NCI-H128 (cell line): Measurements from ENCODE around the gene HIVEP3.

Source experiments
- DNase-seq: peaks from one replicate; lab custom pipeline; 2025; ENCODE audit not compliant: unreplicated experiment; lab: John Stamatoyannopoulos, UW

HIVEP3 gene

GRCh38 chr1:41542196-41542930 lies 376.4 kb downstream of the HIVEP3 start:
- DNase-seq, result no peak

GRCh38 chr1:41541592-41541952 lies 377.1 kb downstream of the HIVEP3 start:
- DNase-seq, result no peak

GRCh38 chr1:41540886-41541591 lies 377.7 kb downstream of the HIVEP3 start:
- no peak for DNase-seq

- DNase-seq, result no peak
These were observed 378.7 kb downstream of the HIVEP3 start for GRCh38 chr1:41539999-41540398.

- no peak for DNase-seq
These were observed 379.3 kb downstream of the HIVEP3 start for GRCh38 chr1:41539418-41539805.

- DNase-seq, result no peak
These were observed 379.8 kb downstream of the HIVEP3 start for GRCh38 chr1:41538741-41539417.

- peak; percentile 42 for DNase-seq
These were observed 380.9 kb downstream of the HIVEP3 start for GRCh38 chr1:41537788-41538351.

GRCh38 chr1:41537251-41537650 lies 381.5 kb downstream of the HIVEP3 start:
- DNase-seq, result no peak

- no peak for DNase-seq
These were observed 382.3 kb downstream of the HIVEP3 start for GRCh38 chr1:41536361-41536802.

GRCh38 chr1:41535716-41536115 lies 383.0 kb downstream of the HIVEP3 start:
- no peak for DNase-seq

- no peak for DNase-seq
These were observed 383.4 kb downstream of the HIVEP3 start for GRCh38 chr1:41535276-41535675.

- no peak for DNase-seq
These were observed 384.3 kb downstream of the HIVEP3 start for GRCh38 chr1:41534181-41535076.

- DNase-seq, result no peak
These were observed 385.0 kb downstream of the HIVEP3 start for GRCh38 chr1:41533731-41534080.

GRCh38 chr1:41533016-41533730 lies 385.5 kb downstream of the HIVEP3 start:
- DNase-seq, result no peak

GRCh38 chr1:41532206-41532975 lies 386.3 kb downstream of the HIVEP3 start:
- DNase-seq, result no peak

GRCh38 chr1:41530411-41530810 lies 388.3 kb downstream of the HIVEP3 start:
- DNase-seq, result no peak

GRCh38 chr1:41529621-41530395 lies 388.9 kb downstream of the HIVEP3 start:
- DNase-seq, result no peak

GRCh38 chr1:41528726-41529605 lies 389.8 kb downstream of the HIVEP3 start:
- no peak for DNase-seq
